ENCODE data around the gene TMEM145.

DNA sequence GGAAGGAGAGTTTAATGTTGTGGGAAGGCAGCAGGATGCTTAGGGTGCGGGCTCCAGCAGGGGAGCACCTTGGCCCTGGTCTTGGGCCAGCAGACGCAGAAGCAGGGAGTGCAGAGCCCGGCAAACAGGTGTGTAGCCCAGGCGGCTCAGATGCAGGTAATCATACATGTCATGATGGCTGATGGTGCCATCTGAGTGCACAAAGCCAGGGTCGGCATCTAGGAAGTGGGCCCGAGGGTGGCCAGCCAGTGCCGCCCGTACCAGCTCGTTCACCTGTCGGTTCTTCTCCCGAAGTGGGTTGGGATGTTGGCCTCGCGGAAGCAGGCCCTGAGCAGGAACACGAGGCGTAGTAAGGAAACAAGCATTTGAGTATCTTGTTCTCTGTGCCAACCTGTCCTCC is 16.1 kb upstream of the TMEM145 start:
- no peak for TF ChIP-seq CTCF (IDR thresholded peaks at IDR 0.05)
- TF ChIP-seq POLR2AphosphoS5 (IDR thresholded peaks at IDR 0.05) = no peak

All from esophagus muscularis mucosa (tissue), 3 donors.